BJ (cell line): Measurements from ENCODE around the gene HBP1. TPM values are rescaled to one million over a fixed set of nuclear protein-coding genes. Genes with fewer than 3 reads are reported as not detected.

ENCODE experiments used
- CTCF ChIA-PET: fragments of 350-600 bp; formaldehyde crosslinking; extraction: SDS; loops from one replicate; lab custom pipeline; 2021; ENCODE audit warnings: antibody characterized with exemption, inconsistent platforms; lab: Yijun Ruan, JAX
- POLR2A ChIA-PET: fragments of 300-600 bp; sonication (Branson Sonifier 250); formaldehyde crosslinking; extraction: SDS; loops from one replicate; lab custom pipeline; 2021; ENCODE audit warnings: antibody characterized with exemption; lab: Charles Lee
- DNase-seq: peaks from one replicate; pipeline ENCODE4 v3.0.0-alpha.2; 2011; ENCODE audit warnings: low read depth
- H3K27me3 ChIP-seq: 2 replicates; pipeline ENCODE4 v1.6.0; 2011; ENCODE audit warnings: low read length; ENCODE audit not compliant: control insufficient read depth, insufficient read depth
- H3K36me3 ChIP-seq: 2 replicates; pipeline ENCODE4 v1.5.1; 2011; ENCODE audit warnings: low read length; ENCODE audit not compliant: control insufficient read depth, insufficient read depth
- H3K4me3 ChIP-seq: 2 replicates; pipeline ENCODE4 v1.5.1; 2011; ENCODE audit warnings: low read depth, mild to moderate bottlenecking, control low read depth, low read length
- CTCF ChIP-seq: IDR thresholded peaks from 2 replicates; pipeline ENCODE4 v1.5.1; 2011; ENCODE audit warnings: low read depth, mild to moderate bottlenecking, control low read depth, inconsistent platforms, low read length, moderate library complexity; ENCODE audit not compliant: insufficient read depth
- polyA plus RNA-seq: library from polyadenylated mRNA; depleted of rRNA; stranded (reverse); fragments of >200 nt; gene quantifications from 2 replicates; pipeline ENCODE4 v1.2.3, GENCODE V29; 2011

The HBP1 gene
- polyA plus RNA-seq, 1 experiment, result 49.9 TPM

DNA sequence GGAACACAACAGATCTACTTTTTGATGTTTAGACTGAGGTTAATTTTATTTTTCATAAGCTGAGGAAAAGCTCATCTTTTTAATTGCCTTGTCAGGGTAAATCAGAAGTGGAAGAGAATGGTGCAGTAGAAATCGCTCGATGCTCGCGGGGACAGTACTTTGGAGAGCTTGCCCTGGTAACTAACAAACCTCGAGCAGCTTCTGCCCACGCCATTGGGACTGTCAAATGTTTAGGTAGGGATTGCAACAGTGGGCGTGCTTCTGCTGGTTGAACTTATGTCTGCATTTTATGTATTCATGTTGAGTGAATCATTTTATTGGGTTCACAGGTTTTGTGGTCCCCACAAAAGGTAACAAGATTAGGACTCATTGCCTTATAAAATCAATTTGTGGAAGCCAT, 11.7 kb upstream of the HBP1 start:
- POLR2A ChIA-PET, result no interaction called here
- H3K4me3 ChIP-seq, result no peak overlapping the region
- no peaks in the 10 kb centered on the region for H3K27me3 ChIP-seq
- CTCF ChIA-PET, result interaction anchor here (1.4 kb wide), 1 partner anchor 11 kb away, joined by 6 read pairs; the partner anchor contains the start of gene HBP1
- TF ChIP-seq CTCF, result no peak
- DNase-seq, result no peak
- H3K36me3 ChIP-seq, result no peaks in the 10 kb centered on the region

GRCh38 chr7:107158028-107158427, 10.8 kb upstream of the HBP1 start:
- ChIA-PET CTCF (no interaction called here), POLR2A (no interaction called here)
- TF ChIP-seq CTCF, result no peak
- no peaks in the 10 kb centered on the region for H3K27me3 ChIP-seq
- no peak overlapping the region for H3K4me3 ChIP-seq
- no peaks in the 10 kb centered on the region for H3K36me3 ChIP-seq
- no peak for DNase-seq

GRCh38 chr7:107160389-107160788, 8.4 kb upstream of the HBP1 start:
- ChIA-PET POLR2A (no interaction called here), CTCF (interaction anchor here (1.6 kb wide), 1 partner anchor 13 kb away, joined by 4 read pairs; no protein-coding TSS in a partner anchor)
- Histone ChIP-seq H3K4me3 (no peak overlapping the region), H3K36me3 (no peaks in the 10 kb centered on the region), H3K27me3 (no peaks in the 10 kb centered on the region)
- no peak for TF ChIP-seq CTCF
- no peak for DNase-seq

- POLR2A ChIA-PET, result no interaction called here
These were observed 7.4 kb upstream of the HBP1 start for GRCh38 chr7:107161415-107161814.

GRCh38 chr7:107162475-107162874, 6.3 kb upstream of the HBP1 start:
- POLR2A ChIA-PET, result no interaction called here
- no peak overlapping the region for H3K4me3 ChIP-seq

More at GRCh38 chr7:107161415-107161814, 7.4 kb upstream of the HBP1 start:
- no peak for TF ChIP-seq CTCF
- DNase-seq, result no peak
- Histone ChIP-seq H3K4me3 (no peak overlapping the region), H3K36me3 (no peaks in the 10 kb centered on the region), H3K27me3 (no peaks in the 10 kb centered on the region)
- CTCF ChIA-PET, result interaction anchor here (0.6 to 1.6 kb wide), 6 partner anchors 9 to 582 kb away, joined by 3 to 4 read pairs (median 4); no protein-coding TSS in a partner anchor

More at GRCh38 chr7:107162475-107162874, 6.3 kb upstream of the HBP1 start:
- CTCF ChIA-PET, result interaction anchor here (1.3 to 1.6 kb wide), 2 partner anchors 12 to 370 kb away, joined by 3 to 4 read pairs; no protein-coding TSS in a partner anchor
- no peak for DNase-seq
- Histone ChIP-seq H3K36me3 (no peaks in the 10 kb centered on the region), H3K27me3 (no peaks in the 10 kb centered on the region)
- no peak for TF ChIP-seq CTCF
